Endothelial cell of umbilical vein (primary cell): ENCODE measurements around the gene ATP2C2. TPM values are rescaled to one million over a fixed set of nuclear protein-coding genes. Genes with fewer than 3 reads are reported as not detected.

Experiments used
- BruUV-seq: library from RNA; stranded (reverse); fragments of 400-500 nt; replicated peaks from 2 replicates; lab custom pipeline; 2021; lab: Mats Ljungman, UMichigan
- CTCF ChIA-PET: fragments of 300-600, 350-600 bp; sonication (Branson Sonifier 250); formaldehyde crosslinking; loops from one replicate; lab custom pipeline; 2021; ENCODE audit warnings: antibody characterized with exemption, inconsistent platforms; lab: Charles Lee
- POLR2A ChIA-PET: fragments of 300-600, 350-600 bp; sonication (Branson Sonifier 250); formaldehyde crosslinking; loops from one replicate; lab custom pipeline; 2021; ENCODE audit warnings: antibody characterized with exemption, inconsistent platforms; lab: Charles Lee
- DNase-seq: peaks from one replicate; pipeline ENCODE4 v3.0.0-alpha.2; 2011; ENCODE audit warnings: low read depth, low spot score
- FAIRE-seq: peaks from 2 replicates; lab custom pipeline; 2011; peaks lifted over from hg19 to GRCh38; lab: Jason Lieb, UNC
- H2AFZ ChIP-seq: 2 replicates; pipeline ENCODE4 v1.6.0; 2012; ENCODE audit warnings: low read depth, low read length, control low read depth, inconsistent platforms
- H3K27ac ChIP-seq: 2 replicates; pipeline ENCODE4 v1.5.1; 2011; ENCODE audit warnings: low read depth, mild to moderate bottlenecking, control low read depth, low read length, moderate library complexity; ENCODE audit not compliant: insufficient read depth
- H3K27me3 ChIP-seq, 2 experiments: 2 replicates each; pipeline versions ENCODE4 v1.6.0 to v1.6.1; 2011; ENCODE audit warnings: low read length in 2 of 2, mixed read lengths in 1 of 2; ENCODE audit not compliant: control insufficient read depth in 2 of 2, insufficient read depth in 2 of 2
- H3K36me3 ChIP-seq, 2 experiments: 2 replicates in 1 of 2; 3 replicates in 1 of 2; pipeline ENCODE4 v1.5.1; 2011; ENCODE audit warnings: low read length in 2 of 2, mild to moderate bottlenecking in 1 of 2, moderate library complexity in 1 of 2; ENCODE audit not compliant: control insufficient read depth in 2 of 2, insufficient read depth in 2 of 2; ENCODE audit errors: extremely low read depth in 1 of 2
- H3K4me1 ChIP-seq: 3 replicates; pipeline ENCODE4 v1.5.1; 2011; ENCODE audit warnings: mild to moderate bottlenecking, low read length; ENCODE audit not compliant: control insufficient read depth, insufficient read depth; ENCODE audit errors: extremely low read depth
- H3K4me2 ChIP-seq: 2 replicates; pipeline ENCODE4 v1.6.1; 2011; ENCODE audit warnings: low read length, control low read depth, mixed read lengths; ENCODE audit not compliant: insufficient read depth
- H3K4me3 ChIP-seq, 3 experiments: fragments of 200-600 bp in 1 of 3; sonication (generic), shearing (Covaris generic) in 1 of 3; replicated peaks in 1 of 3; 2 replicates each; pipeline ENCODE4 v1.5.1; 2011 to 2016; ENCODE audit warnings: control low read depth in 3 of 3, low read length in 3 of 3, mild to moderate bottlenecking in 2 of 3, inconsistent platforms in 1 of 3, low read depth in 1 of 3, moderate library complexity in 1 of 3; ENCODE audit not compliant: insufficient read depth in 1 of 3
- H3K79me2 ChIP-seq: 2 replicates; pipeline ENCODE4 v1.6.0; 2012; ENCODE audit warnings: low read length, inconsistent platforms; ENCODE audit not compliant: control insufficient read depth, insufficient read depth
- H3K9ac ChIP-seq: replicated peaks from 2 replicates; pipeline ENCODE3; 2011; ENCODE audit warnings: low read length, control low read depth; ENCODE audit not compliant: insufficient read depth; ENCODE audit errors: extremely low read depth
- H3K9me1 ChIP-seq: replicated peaks from 3 replicates; pipeline ENCODE4 v1.6.0; 2011; ENCODE audit warnings: mild to moderate bottlenecking, low read length; ENCODE audit not compliant: control insufficient read depth, insufficient read depth; ENCODE audit errors: extremely low read depth
- H3K9me3 ChIP-seq: replicated peaks from 2 replicates; pipeline ENCODE4 v1.5.1; 2012; ENCODE audit warnings: low read length, inconsistent platforms; ENCODE audit not compliant: control insufficient read depth, insufficient read depth
- H4K20me1 ChIP-seq: replicated peaks from 2 replicates; pipeline ENCODE3; 2011; ENCODE audit warnings: mild to moderate bottlenecking, low read length; ENCODE audit not compliant: control insufficient read depth, insufficient read depth; ENCODE audit errors: extremely low read depth
- EZH2 ChIP-seq: IDR thresholded peaks from 2 replicates; pipeline ENCODE4 v1.6.1; 2012; ENCODE audit warnings: borderline replicate concordance, low read depth, mild to moderate bottlenecking, moderate library complexity, low read length, inconsistent platforms; ENCODE audit not compliant: severe bottlenecking
- FOS ChIP-seq: IDR thresholded peaks from 2 replicates; pipeline ENCODE4 v1.6.1; 2011; ENCODE audit warnings: mild to moderate bottlenecking, low read length, moderate library complexity, borderline replicate concordance; ENCODE audit not compliant: insufficient read depth
- GATA2 ChIP-seq: IDR thresholded peaks from 2 replicates; pipeline ENCODE4 v1.7.0; 2011; ENCODE audit warnings: low read depth, mild to moderate bottlenecking, moderate library complexity, mixed read lengths, low read length; ENCODE audit not compliant: insufficient read length, insufficient read depth
- JUN ChIP-seq: IDR thresholded peaks from 2 replicates; pipeline ENCODE4 v1.6.1; 2011; ENCODE audit warnings: borderline replicate concordance, low read depth; ENCODE audit not compliant: insufficient read length, insufficient read depth
- MYC ChIP-seq: IDR thresholded peaks from one replicate; pipeline ENCODE4 v1.6.1; 2011; ENCODE audit warnings: mild to moderate bottlenecking, low read depth, low read length
- POLR2A ChIP-seq: IDR thresholded peaks from 2 replicates; pipeline ENCODE4 v1.6.1; 2012; ENCODE audit warnings: low read depth, mild to moderate bottlenecking, control low read depth, low read length
- POLR2AphosphoS5 ChIP-seq: IDR thresholded peaks from 2 replicates; pipeline ENCODE4 v1.6.1; 2012; ENCODE audit warnings: low read depth, mild to moderate bottlenecking, control low read depth, low read length, moderate library complexity; ENCODE audit not compliant: insufficient read depth
- dilution Hi-C: fragments of 300-500 bp; cut with MboI; formaldehyde crosslinking; loops from one replicate; pipeline ENCODE4 v1.15.0; 2019; ENCODE audit warnings: low sequenced_read_pairs; ENCODE audit not compliant: extremely low pct_ligation_motif_present
- intact Hi-C: fragments of 100-400 bp; cut with micrococcal nuclease; formaldehyde crosslinking; loops from one replicate; pipeline ENCODE4 v1.10.0; 2022
- polyA plus RNA-seq, 4 experiments: library from polyadenylated mRNA; depleted of rRNA in 3 of 4; stranded (reverse) in 3 of 4; unstranded in 1 of 4; fragments of >200 nt; gene quantifications; 2 replicates each; pipeline versions ENCODE4 v1.2.1 to v1.2.3, GENCODE V29; 2011 to 2012; ENCODE audit warnings: missing spikeins in 1 of 4
- total RNA-seq: library from RNA; stranded (reverse); gene quantifications from 2 replicates; pipeline ENCODE4 v1.2.3, GENCODE V29; 2021
- TF ChIP-seq, protein P1 (sequence below), 2 donors: IDR thresholded peaks; 1 replicate in 1 of 2; 2 replicates in 1 of 2; pipeline ENCODE4 v1.5.1; 2011; ENCODE audit warnings: low read length in 2 of 2, mild to moderate bottlenecking in 2 of 2, moderate library complexity in 2 of 2, control low read depth in 1 of 2, inconsistent platforms in 1 of 2, low read depth in 1 of 2; ENCODE audit not compliant: insufficient read depth in 1 of 2; ENCODE audit errors: extremely low read depth in 1 of 2
- TF ChIP-seq, protein P2 (sequence below): IDR thresholded peaks from 2 replicates; pipeline ENCODE4 v1.6.1; 2011; ENCODE audit not compliant: insufficient read depth, insufficient read length

Gene ATP2C2
- total and polyA plus RNA-seq, 2 donors (not counting 3 experiments of a cell fraction or from before 2014, with no cell fraction given): not detected

DNA sequence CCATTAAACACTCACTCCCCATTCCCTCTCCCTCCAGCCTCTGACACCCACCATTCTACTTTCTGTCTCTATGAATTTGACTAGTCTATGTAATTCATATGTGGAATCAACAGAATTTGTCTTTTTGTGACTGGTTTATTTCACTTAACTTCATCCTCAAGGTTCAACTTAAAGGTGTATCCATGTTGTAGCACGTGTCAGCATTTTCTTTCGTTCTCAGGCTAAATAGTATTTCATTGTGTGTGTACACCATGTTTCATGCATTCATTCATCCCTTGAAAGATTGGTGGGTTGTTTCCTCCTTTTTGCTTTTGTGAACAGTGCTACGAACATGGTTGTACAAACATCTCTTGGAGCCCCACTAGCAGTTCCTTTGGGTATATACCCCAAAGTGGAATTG is 36.0 kb downstream of the ATP2C2 start:
- Histone ChIP-seq H3K27me3 (peaks cover 0 to 2% of the 10 kb centered on the region in 2 experiments), H3K4me2 (no peak overlapping the region), H2AFZ (no peak overlapping the region), H3K36me3 (no peaks in the 10 kb centered on the region), H3K9me3 (no peaks in the 10 kb centered on the region), H3K27ac (no peak overlapping the region), H4K20me1 (no peaks in the 10 kb centered on the region), H3K9me1 (no peaks in the 10 kb centered on the region), H3K4me3 (no peak overlapping the region), H3K79me2 (no peaks in the 10 kb centered on the region), H3K4me1 (no peaks in the 10 kb centered on the region), H3K9ac (no peak overlapping the region)
- no peak for FAIRE-seq
- CTCF ChIA-PET: no interaction called here
- dilution Hi-C loops: loop anchor here (25.0 kb wide), 1 partner anchor 167 kb away; the partner anchor contains the start of gene KCNG4
- TF ChIP-seq EZH2 (no peak), POLR2A (no peak), GATA2 (no peak), POLR2AphosphoS5 (no peak), MYC (no peak), FOS (no peak), JUN (no peak)
- TF ChIP-seq, protein P1, sequence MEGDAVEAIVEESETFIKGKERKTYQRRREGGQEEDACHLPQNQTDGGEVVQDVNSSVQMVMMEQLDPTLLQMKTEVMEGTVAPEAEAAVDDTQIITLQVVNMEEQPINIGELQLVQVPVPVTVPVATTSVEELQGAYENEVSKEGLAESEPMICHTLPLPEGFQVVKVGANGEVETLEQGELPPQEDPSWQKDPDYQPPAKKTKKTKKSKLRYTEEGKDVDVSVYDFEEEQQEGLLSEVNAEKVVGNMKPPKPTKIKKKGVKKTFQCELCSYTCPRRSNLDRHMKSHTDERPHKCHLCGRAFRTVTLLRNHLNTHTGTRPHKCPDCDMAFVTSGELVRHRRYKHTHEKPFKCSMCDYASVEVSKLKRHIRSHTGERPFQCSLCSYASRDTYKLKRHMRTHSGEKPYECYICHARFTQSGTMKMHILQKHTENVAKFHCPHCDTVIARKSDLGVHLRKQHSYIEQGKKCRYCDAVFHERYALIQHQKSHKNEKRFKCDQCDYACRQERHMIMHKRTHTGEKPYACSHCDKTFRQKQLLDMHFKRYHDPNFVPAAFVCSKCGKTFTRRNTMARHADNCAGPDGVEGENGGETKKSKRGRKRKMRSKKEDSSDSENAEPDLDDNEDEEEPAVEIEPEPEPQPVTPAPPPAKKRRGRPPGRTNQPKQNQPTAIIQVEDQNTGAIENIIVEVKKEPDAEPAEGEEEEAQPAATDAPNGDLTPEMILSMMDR (IDR thresholded peaks at IDR 0.05; ENCODE audit: extremely low read depth in 1 of 2, insufficient read depth in 1 of 2, low read depth in 1 of 2, low read length in 2 of 2): no peak
- TF ChIP-seq, protein P2, sequence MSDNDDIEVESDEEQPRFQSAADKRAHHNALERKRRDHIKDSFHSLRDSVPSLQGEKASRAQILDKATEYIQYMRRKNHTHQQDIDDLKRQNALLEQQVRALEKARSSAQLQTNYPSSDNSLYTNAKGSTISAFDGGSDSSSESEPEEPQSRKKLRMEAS: no peak
- POLR2A ChIA-PET: no interaction called here
- no peak for DNase-seq
- intact Hi-C loops: no loop called here
- BruUV-seq: no TSS peak
